ENCODE data around the gene CACNA2D2. TPM values are rescaled to one million over a fixed set of nuclear protein-coding genes. Genes with fewer than 3 reads are reported as not detected.

Gene CACNA2D2
- total and polyA plus RNA-seq, 2 of the 8 experiments (the other 6 are each of a cell fraction or from before 2014, with no cell fraction given): 14.1 to 25.0 TPM

GRCh38 chr3:50330330-50330729, 173.1 kb downstream of the CACNA2D2 start:
- Histone ChIP-seq H4K20me1 (replicated peaks in 1 of 2; ENCODE audit: control insufficient read depth in 1 of 2, insufficient read depth in 2 of 2, low read length in 2 of 2) (peaks cover 8 to 9% of the 10 kb centered on the region in 2 experiments), H3K36me3 (ENCODE audit: control insufficient read depth in 2 of 4, insufficient read depth in 4 of 4, low read length in 3 of 4) (peaks cover 11 to 31% (median 24%) of the 10 kb centered on the region in 4 experiments; a peak in 7 of 8 replicates), H3K9me3 (ENCODE audit: insufficient read depth in 2 of 2, low read depth in 1 of 2, low read length in 1 of 2) (no peaks in the 10 kb centered on the region), H2BK5ac (ENCODE audit: low read depth, low read length) (no peak overlapping the region), H3K79me2 (ENCODE audit: control insufficient read depth in 1 of 2, insufficient read depth in 2 of 2, low read length in 2 of 2) (peaks cover 0 to 25% of the 10 kb centered on the region in 2 experiments; a peak in 2 of 4 replicates), H4K91ac (replicated peaks; ENCODE audit: insufficient read length, low read length) (no peak overlapping the region), H3K4me3 (ENCODE audit: extremely low read depth in 1 of 4, insufficient read depth in 2 of 4, low read depth in 3 of 4, low read length in 4 of 4) (no peak overlapping the region), H3K23me2 (ENCODE audit: low read depth, low read length) (peaks cover 11% of the 10 kb centered on the region; the same call in 1 of the 2 replicates), H2BK15ac (ENCODE audit: low read length) (no peak overlapping the region), H3K27me3 (replicated peaks in 1 of 4; ENCODE audit: control insufficient read depth in 3 of 4, extremely low read depth in 1 of 4, insufficient read depth in 3 of 4, low read length in 3 of 4) (no peaks in the 10 kb centered on the region), H3K9ac (replicated peaks in 1 of 4; ENCODE audit: extremely low read depth in 1 of 4, low read depth in 3 of 4, low read length in 3 of 4) (no peak overlapping the region), H3K18ac (ENCODE audit: extremely low read depth, low read length) (no peak overlapping the region), H3K79me1 (ENCODE audit: low read depth, low read length) (peaks cover 8% of the 10 kb centered on the region; the same call in 1 of the 2 replicates), H2BK20ac (ENCODE audit: low read length) (no peak overlapping the region), H3K23ac (ENCODE audit: insufficient read length) (no peak overlapping the region), H3K27ac (ENCODE audit: low read depth, low read length) (no peak overlapping the region), H2BK120ac (replicated peaks; ENCODE audit: low read depth, low read length) (no peak overlapping the region), H4K5ac (ENCODE audit: insufficient read length, low read depth, low read length) (no peak overlapping the region), H2AFZ (ENCODE audit: low read length) (no peak overlapping the region), H3K4ac (replicated peaks; ENCODE audit: insufficient read length, low read depth, low read length) (no peak overlapping the region), H4K8ac (ENCODE audit: extremely low read depth, insufficient read depth, low read length) (no peak overlapping the region), H3K4me2 (ENCODE audit: insufficient read depth in 1 of 2, low read depth in 2 of 2, low read length in 2 of 2) (no peak overlapping the region), H2BK12ac (ENCODE audit: low read depth, low read length) (no peak overlapping the region), H3K56ac (replicated peaks; ENCODE audit: insufficient read length, low read depth, low read length) (no peak overlapping the region), H3K4me1 (replicated peaks in 1 of 4; ENCODE audit: control insufficient read depth in 3 of 4, insufficient read depth in 4 of 4, low read length in 3 of 4) (peaks cover 0 to 6% (median 4%) of the 10 kb centered on the region in 4 experiments; a peak in 3 of 7 replicates), H2AK5ac (ENCODE audit: low read depth, low read length) (no peak overlapping the region), H3K14ac (ENCODE audit: insufficient read length) (no peak overlapping the region)
- DNase-seq (ENCODE audit: low read depth in 1 of 2, low spot score in 2 of 2): no peak
- CTCF ChIA-PET (ENCODE audit: partially characterized antibody): interaction anchor here (1.3 kb wide), 1 partner anchor 12 kb away, joined by 5 read pairs; no protein-coding TSS in a partner anchor
- 89% methylated on average over 10 of the region's 10 CpGs; no CpG with 5 or more reads in 1 of the 2 experiments for WGBS, 2 experiments (ENCODE audit: extremely low coverage in 1 of 2, insufficient coverage in 1 of 2, insufficient read length in 1 of 2, insufficient replicate concordance in 2 of 2, low coverage in 1 of 2, low lambda C conversion rate in 2 of 2, missing lambda C conversion rate in 1 of 2)
- FAIRE-seq: no peak
- POLR2A ChIA-PET (ENCODE audit: partially characterized antibody): interaction anchor here (3.3 to 6.4 kb wide), 3 partner anchors 11 to 38 kb away, joined by 16 to 36 read pairs (median 17); partner anchors contain the start of genes HYAL2, IFRD2 and RASSF1
- TF ChIP-seq SP2 (IDR thresholded peaks at IDR 0.05; ENCODE audit: low read length): no peak

Measured in H1 (cell line).